IPS-11a (cell line): ENCODE measurements around the gene PDCL2.
A peak's percentile ranks its signal among the peaks of the same experiment; 100 is the strongest.
"Not testable (repeated sequence)": the region's sequence is repeated elsewhere in the genome, so short reads cannot be mapped to it uniquely, and the experiment has no call there.

Experiments used
- H3K4me3 ChIP-seq: one replicate; pipeline ENCODE4 v1.5.1; 2013; ENCODE audit warnings: low read depth, low read length, control low read depth

Gene PDCL2

GRCh38 chr4:55598641-55599040 is 6.6 kb upstream of the PDCL2 start:
- no peak overlapping the region for H3K4me3 ChIP-seq

GRCh38 chr4:55588160-55588559 is 3.9 kb downstream of the PDCL2 start:
- no peak overlapping the region for H3K4me3 ChIP-seq

GRCh38 chr4:55582773-55583172 is 9.3 kb downstream of the PDCL2 start:
- H3K4me3 ChIP-seq, result not testable (repeated sequence)

- H3K4me3 ChIP-seq, result no peak overlapping the region
These were observed 13.6 kb downstream of the PDCL2 start for GRCh38 chr4:55578341-55579010.

GRCh38 chr4:55575513-55575912 is 16.5 kb downstream of the PDCL2 start:
- no peak overlapping the region for H3K4me3 ChIP-seq

GRCh38 chr4:55574252-55574651 is 17.8 kb downstream of the PDCL2 start:
- H3K4me3 ChIP-seq, result no peak overlapping the region

GRCh38 chr4:55571806-55572205 is 20.2 kb downstream of the PDCL2 start:
- H3K4me3 ChIP-seq, result no peak overlapping the region

- H3K4me3 ChIP-seq, result no peak overlapping the region
These were observed 23.0 kb downstream of the PDCL2 start for GRCh38 chr4:55568905-55569504.

GRCh38 chr4:55561889-55562288 is 30.2 kb downstream of the PDCL2 start:
- H3K4me3 ChIP-seq, result no peak overlapping the region

GRCh38 chr4:55560096-55560495 is 31.9 kb downstream of the PDCL2 start:
- H3K4me3 ChIP-seq, result no peak overlapping the region

GRCh38 chr4:55554453-55555030 is 37.5 kb downstream of the PDCL2 start:
- H3K4me3 ChIP-seq, result no peak overlapping the region

GRCh38 chr4:55553441-55554201 is 38.4 kb downstream of the PDCL2 start:
- no peak overlapping the region for H3K4me3 ChIP-seq

GRCh38 chr4:55551964-55552363 is 40.1 kb downstream of the PDCL2 start:
- H3K4me3 ChIP-seq, result not testable (repeated sequence)

- no peak overlapping the region for H3K4me3 ChIP-seq
These were observed 42.2 kb downstream of the PDCL2 start for GRCh38 chr4:55549888-55550287.

GRCh38 chr4:55547918-55548317 is 44.1 kb downstream of the PDCL2 start:
- peak overlapping the region; percentile 41 for H3K4me3 ChIP-seq

- peak overlapping the region; percentile 41 for H3K4me3 ChIP-seq
These were observed 44.6 kb downstream of the PDCL2 start for GRCh38 chr4:55547466-55547770.

- H3K4me3 ChIP-seq, result peak within 1 kb of the TSS; percentile 79
These were observed 45.1 kb downstream of the PDCL2 start, which contains the start of gene CLOCK for GRCh38 chr4:55546756-55547465. Gene CLOCK, minus strand, starts transcription at chr4:55546909. Its CDS starts 64,124 bp downstream, at chr4:55482785.

- H3K4me3 ChIP-seq, result peak overlapping the region; percentile 79
These were observed 45.6 kb downstream of the PDCL2 start for GRCh38 chr4:55546506-55546755.

- H3K4me3 ChIP-seq, result peak overlapping the region; percentile 79
These were observed 46.2 kb downstream of the PDCL2 start for GRCh38 chr4:55545641-55546505.

- peak overlapping the region; percentile 79 for H3K4me3 ChIP-seq
These were observed 46.9 kb downstream of the PDCL2 start for GRCh38 chr4:55545151-55545550.
